HG03469 (cell line): ENCODE measurements around the gene GNAL.
"Not testable (repeated sequence)": the region's sequence is repeated elsewhere in the genome, so short reads cannot be mapped to it uniquely, and the experiment has no call there.

Experiments
- ATAC-seq: cut with Tn5 transposase; IDR thresholded peaks from one replicate; pipeline ENCODE4 v1.9.1; 2021; ENCODE audit warnings: mild to moderate bottlenecking, moderate library complexity, moderate number of reproducible peaks; ENCODE audit not compliant: unreplicated experiment

Gene GNAL

DNA sequence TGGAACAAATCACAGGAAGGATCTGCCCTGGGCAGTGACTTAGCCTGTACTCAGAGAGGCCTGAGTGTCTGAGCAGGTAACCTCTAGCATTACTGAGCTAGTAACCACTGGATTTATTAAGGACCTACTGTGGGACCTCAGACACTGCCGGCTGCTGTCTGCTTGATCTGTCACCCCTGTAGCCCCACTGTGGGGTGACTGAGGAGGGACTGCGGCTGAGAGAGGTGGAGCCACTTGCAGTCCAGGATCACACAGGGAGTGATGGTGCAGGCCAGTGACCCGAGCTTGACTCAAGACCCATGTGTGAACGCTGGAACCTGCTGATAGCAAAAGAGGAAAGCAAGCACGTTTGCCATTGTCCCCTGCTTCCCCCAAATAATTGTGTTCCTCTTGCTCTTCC lies 177.7 kb downstream of the GNAL start:
- ATAC-seq = no peak

DNA sequence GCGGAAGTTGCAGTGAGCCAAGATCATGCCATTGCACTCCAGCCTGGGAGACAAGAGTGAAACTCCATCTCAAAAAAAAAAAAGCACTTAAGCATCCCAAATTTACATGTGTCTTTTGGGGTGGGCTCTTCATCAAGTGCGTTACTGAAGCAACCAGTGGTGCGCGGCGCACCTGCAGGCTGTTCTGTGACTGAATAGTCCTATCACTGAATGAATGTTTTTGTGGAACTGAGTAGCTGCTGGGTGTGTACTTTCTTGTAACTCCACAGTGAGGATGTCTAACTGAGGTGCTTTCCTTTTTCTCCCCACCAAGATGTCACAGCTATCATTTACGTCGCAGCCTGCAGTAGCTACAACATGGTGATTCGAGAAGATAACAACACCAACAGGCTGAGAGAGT lies 179.2 kb downstream of the GNAL start:
- no peak for ATAC-seq

DNA sequence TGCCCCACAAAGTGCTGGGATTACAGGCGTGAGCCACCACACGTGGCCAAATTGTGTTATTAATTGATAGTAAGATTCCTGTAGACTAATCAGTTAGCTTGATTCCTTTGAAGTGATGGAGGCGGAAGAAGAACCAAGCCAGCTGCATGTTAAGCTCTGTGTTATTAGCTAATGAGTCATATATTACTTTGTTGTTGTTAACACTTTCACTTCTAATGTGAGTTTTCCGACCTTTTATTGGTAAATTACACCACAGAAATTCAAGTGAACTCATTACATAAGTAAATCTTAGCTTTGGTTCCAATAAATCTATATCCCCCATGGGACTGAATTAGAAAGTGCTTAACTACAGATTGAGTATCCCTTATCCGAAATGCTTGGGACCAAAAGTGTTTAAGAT lies 182.4 kb downstream of the GNAL start:
- ATAC-seq = no peak

DNA sequence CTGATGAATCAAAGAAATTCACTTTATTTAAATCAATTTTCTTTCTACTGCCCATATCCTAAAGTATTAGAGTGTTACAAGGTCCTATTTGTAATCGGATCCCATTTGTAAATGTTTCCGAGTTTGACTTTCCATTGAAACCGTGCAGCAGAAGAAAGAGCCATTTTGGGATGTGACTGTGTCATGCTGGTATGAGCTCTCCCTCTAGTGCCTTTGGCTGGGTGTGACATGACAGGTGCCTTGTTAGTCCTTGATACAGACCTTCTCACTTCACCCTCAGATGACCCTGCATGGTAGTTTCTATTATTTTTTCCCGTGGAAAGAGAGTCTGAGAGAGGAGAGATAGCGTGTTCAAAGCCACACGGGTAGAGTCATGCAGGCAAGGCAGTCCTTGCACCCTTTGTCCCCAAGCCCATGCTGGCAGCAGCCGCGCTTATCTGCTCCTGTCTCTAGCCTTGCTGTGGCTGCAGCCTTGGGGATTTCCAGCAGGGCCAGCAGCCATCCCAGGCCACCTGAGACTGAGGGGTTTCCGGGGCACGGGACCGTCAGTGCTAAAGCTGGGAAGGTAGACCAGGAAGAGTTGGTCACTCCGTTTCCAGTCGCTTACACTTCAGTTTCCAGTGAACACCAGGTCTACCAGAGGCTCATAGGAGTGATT lies 183.5 kb downstream of the GNAL start:
- ATAC-seq = no peak

DNA sequence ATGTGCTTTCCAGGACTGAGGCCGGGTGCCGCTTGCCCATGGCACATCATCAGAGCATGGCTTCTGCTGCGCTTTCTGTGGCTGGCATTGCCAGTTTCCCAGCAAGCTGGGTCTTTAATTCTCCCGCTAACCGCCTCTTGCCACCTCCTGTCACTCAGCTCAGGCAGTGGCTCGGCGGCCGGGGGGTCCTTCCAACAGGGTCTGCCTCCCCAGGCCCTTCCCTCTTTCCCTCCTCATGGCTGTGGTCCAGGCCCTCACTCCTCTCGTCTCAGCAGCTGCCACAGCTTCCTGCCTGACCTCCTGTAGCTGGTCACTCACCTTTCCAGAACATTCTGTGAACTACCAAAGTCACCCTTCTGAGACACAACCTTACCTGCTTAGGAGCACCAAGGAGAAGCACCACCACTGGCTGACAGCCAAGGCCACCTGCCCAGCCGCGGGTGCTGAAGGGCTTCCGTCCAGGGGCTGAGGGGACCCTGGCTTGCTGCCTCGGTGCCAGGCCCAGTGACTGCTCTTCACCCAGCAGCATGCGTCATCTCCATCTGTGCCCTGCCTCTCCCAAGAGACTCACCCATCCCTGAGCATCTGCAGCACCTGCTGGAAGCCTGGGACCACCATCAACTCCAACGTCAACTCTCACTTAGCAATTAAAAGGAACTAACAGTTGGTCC lies 184.7 kb downstream of the GNAL start:
- no peak for ATAC-seq

DNA sequence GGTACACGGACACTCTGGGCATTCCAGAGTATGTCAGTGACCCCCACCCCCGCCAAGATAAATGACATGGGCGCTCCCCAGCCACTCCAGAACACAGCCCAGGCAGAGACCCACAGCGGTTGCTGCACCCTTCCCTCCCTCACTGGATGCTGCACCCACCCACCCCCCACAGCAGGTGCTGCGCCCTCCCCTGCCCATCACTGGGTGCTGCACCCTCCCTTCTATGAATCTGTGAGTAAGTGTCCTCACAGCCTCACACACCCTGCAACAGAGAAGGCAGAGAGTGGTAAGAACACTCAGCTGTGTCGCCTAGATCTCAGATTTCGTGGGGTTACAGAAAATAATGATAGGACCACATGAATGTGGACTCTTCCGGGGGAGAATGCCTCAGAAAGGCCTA lies 185.6 kb downstream of the GNAL start:
- ATAC-seq = no peak

DNA sequence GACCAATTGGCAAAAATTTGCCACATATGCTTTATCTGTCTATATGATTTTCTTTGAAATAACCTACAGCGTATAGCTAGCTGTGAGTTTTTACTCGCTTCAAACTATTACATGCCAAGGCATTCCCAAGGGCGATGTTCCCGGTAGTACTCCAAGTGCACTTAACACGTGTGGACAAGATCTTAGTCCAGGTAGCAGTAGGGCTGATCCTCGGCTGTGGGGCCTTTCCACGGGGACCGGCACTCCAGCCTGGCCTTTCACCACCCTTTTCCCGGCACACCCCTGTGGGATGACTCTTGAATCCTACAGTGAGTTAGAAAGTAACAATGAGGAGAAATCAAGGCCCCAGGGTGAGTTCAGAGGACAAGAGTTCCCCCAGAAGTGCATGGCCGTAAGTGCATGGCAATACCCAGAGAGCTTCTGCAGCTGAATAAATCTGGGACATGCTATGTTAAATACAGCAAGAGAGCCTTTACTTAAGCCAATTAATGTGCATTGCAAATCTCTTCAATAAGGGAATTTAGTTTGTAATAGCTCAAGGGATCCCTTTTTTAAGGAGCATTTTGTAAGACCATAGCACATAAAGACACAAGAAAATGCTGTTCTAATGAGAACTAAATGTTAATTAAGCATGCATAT lies 188.6 kb downstream of the GNAL start:
- ATAC-seq = no peak

DNA sequence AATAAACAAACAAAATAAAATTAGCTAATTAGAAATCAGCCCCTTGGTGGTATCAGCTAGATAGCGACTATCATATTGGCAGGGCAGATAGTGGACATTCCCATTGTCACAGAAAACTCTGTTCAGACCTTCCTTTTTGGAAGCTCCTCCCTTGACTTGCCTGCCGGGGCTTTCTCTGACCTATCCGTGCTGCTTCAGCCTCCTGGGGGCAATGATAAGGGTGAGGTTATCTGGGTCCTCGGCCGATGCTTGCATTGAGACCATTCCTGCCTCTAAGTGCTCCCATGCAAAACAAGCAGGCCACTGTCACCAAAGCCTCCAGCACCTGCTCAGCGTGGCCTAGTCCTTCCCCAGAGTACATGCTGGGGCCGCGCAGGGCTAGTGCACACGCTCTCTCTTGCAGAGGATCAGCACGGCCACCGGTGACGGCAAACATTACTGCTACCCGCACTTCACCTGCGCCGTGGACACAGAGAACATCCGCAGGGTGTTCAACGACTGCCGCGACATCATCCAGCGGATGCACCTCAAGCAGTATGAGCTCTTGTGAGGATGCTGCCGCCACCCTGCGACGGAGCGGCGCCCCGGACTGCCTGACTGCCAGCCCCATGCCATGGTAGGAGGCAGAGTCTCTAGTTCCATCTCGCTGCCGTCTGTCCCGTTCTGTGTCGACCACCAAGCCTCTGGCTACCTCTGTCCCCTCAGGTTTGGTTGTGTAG lies 191.7 kb downstream of the GNAL start:
- ATAC-seq = no peak

DNA sequence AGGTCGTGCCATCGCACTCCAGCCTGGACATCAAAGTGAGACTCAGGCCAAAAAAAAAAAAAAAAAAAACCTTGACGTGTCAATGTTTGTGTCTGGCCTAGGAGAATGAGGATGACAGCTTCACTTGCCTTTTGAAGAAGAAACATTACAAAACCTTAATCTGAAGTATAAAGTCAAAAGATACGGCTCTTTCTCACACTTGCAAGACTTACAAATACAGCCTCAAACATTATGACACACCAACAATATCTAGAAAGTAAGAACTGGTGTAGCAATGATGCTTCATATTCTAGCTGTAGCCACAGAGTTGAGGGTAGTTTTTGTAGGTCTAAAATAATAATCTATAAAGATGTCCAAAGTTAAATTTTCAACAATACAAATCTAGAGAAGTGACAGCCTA lies 193.6 kb downstream of the GNAL start:
- ATAC-seq = no peak

DNA sequence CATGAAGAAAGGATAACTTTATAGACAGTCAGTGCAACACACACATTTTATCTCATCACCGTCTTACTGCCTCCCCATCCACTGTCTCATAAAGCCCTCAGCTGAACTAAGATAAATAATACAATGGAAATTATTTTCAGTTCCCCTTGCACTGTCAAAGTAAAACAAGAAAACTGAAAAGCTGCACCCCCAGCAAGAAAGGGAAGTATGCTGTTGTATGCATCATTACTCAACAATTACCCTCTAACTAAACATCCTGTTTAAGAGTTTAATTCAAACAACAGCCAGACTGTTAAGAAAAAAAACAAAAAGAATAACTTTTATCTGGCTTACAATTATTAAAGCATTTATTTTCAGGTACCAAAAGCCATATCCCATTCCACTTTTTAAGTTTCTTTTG lies 194.1 kb downstream of the GNAL start:
- peak; percentile 90 for ATAC-seq

DNA sequence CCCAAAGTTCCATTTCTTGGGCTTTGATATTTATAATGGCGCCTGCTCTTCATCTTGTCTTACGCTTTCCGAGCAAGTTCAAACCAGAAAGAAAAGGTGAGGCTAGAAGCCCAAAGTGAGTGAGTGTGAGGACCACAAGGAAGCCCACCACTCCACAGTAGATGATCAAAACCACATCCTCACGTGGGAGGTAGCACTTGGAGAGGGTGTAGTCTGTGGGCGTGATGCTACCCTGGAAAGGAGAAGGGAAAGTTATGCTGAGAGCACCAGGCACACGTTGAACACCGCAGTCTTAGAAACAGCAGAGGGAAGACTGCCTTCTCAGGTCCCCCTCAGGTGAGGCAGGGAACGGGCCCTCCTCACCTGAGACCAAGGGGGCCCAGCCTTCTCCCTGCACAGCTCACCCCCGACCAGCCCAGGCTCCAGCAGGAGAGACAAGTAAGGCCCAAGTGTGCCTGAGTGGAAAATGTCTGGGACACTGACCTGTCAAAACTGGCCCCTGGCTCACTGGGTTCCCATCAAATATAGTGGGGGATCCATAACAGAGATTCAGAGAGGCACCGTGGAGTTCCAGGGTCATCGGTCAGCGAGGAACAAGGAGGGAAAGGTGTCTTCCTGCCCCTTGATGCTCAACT lies 195.4 kb downstream of the GNAL start:
- ATAC-seq = no peak

DNA sequence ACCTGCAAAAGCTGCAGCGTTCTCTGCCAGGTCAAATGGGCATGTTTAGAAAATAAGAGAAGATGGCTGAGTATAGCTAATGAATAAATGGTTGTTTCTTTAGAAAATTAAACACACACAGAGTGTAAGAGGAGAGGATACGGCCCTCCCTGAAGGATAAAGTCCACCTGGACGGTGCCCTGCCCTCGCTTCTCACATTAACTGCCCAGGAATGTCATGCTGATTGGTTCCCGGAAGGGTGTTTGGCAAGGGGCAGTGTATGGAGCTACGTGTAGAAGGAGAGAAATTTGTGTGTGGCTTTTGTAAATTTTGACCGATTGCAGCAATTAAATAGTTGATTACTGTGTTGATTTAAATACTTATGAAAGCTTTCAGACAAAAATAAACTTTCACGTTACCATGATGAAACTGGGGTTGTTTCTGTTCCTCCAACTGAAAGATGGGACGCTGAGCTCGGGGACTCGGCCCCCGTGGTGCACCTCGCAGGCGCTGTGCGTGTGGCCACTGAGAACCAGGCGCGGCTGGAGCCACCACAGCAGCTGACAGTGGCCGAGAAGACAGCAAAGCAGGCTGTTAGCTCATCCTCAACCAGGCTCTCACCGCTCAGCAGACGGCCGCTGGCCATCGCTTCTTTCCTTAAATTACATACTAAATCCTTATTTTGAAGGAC lies 196.3 kb downstream of the GNAL start:
- no peak for ATAC-seq

DNA sequence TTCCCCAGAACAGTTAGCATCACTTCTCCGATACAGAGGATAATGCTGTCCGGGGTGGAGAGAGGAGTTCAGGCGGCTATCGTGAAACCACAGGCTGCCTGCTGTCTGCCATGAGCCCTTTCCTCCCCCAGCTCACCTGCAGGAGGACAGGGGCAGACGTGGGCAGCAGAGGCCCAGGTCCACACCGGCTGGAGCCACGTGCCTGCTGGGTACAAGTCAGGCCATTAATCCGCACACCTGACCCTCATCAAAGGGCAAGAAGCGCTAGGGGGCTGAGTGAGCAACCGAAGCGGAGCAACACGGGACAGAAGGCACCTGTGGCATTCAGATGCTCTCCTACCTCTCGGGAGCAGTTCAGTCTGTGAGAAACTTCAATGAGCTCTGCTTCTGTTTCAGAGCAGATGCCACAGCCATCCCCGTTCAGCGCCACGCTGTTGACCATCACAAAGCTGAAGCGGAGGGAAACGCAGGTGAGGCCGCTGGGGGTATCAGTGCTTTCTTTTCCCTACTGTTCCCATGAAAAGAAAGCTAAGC lies 197.6 kb downstream of the GNAL start:
- ATAC-seq = no peak

DNA sequence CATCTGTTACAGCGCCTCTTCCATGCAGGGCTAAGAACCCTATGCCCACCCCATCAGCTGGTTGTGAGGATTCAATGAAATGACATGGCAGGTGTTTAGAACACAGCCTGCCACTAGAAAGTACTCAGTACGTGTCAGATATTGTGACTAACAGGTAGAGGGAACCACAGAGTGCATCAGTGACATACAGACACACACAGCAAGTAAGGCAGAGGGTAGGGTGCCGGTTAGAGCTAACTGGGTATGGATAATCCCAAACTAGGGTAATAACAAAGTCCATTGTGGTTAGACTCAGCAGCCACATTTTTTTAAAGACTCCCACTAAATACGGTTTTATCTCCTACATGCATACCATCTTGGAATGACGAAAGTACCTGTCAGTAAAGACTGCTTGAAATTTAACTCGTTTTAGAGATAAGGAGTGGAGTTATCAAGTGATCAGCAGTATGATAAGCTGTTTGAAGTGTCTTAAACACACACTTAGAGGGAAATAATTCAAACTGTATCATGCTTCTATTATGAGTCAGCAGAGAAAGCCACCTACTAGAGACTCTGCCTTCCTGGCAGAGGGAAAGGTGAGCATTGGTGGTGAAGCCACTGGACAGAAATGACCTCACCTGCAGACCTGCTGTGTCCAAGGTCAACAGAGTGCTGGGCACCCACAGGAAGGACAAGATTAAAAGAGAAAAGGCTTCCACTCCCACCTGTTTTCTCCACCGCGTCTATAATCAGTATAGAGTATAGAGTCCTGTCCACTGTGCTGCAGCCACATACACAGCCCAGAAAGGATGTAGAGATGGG lies 198.5 kb downstream of the GNAL start:
- ATAC-seq = no peak

DNA sequence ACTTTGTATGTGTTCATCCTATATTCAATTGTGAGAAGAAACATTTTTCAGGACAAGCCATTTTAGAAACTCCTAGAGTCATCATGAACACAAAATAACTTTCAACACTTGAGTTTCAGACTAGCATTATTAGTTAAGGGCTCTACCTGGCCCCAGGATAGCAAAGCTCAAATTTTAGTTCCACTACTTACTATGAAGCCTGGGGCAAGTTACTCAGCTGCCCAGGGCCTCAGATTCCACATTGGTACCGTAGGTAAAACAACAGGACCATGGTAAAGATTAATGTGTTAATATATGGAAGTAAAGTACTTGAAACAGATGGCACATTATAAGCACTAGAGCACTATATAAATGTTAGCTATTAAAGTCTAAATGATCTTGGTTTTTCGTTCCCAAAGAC lies 199.7 kb downstream of the GNAL start:
- ATAC-seq = no peak

DNA sequence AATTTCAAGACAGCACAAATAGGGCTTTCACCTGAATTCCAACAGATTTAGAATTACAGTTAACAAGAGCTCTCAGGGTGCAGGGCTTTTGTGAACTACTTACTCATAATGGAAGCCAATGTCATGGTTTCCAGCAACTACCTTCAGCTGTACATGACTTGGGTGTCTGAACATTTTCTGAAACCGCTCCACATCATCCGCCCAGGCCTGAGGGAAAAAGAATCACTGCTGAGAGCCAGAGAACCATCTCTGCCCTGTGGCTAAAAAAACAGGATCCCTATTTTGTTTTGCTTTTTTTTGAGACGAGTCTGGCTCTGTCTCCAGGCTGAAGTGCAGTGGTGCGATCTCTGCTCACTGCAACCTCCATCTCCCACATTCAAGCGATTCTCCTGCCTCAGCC lies 200.2 kb downstream of the GNAL start:
- no peak for ATAC-seq

DNA sequence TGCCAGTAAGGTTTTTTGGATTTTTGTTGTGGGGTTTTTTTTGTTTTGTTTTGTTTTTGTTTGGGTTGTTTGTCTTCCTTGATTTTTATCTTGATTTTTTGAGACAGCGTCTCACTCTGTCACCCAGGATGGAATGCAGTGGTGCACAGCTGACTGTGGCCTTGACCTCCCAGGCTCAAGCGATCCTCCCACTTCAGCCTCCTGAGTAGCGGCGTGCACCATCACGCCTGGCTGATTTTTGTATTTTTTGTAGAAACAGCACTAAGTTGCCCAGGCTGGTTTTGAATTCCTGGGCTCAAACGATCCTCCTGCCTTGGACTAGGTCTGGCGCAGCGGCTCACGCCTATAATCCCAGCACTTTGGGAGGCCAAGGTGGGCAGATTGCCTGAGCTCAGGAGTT lies 202.7 kb downstream of the GNAL start:
- no peak for ATAC-seq

DNA sequence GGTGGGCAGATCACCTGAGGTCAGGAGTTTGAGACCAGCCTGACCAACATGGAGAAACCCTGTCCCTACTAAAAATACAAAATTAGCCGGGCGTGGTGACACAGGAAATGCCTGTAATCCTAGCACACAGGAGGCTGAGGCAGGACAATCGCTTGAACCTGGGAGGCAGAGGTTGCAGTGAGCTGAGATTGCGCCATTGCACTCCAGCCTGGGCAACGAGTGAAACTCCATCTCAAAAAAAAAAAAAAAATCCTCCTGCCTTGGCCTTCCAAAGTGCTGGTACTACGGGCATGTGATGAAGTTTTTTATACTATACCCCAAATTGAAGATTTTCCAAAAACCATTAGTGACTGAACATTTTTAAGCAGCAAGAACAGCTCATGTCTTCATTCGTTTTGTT lies 203.4 kb downstream of the GNAL start:
- ATAC-seq = not testable (repeated sequence)

DNA sequence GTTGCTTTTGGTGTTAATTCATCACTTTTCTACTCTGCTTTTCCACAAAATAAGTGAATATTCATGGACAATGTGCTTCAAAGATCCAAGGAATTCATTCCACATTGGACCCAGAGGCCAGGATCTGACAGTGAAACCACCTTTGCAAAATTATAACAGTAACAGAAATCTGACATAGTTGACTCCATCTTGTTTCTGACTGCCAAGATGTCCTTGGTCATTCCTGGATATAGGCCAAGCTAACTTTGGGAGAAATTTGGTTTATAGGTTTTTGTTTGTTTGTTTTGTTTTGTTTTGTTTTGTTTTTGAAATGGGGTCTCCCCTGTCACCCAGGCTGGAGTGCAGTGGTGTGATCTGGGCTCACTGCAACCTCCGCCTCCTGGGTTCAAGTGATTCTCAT lies 208.7 kb downstream of the GNAL start:
- ATAC-seq = no peak

DNA sequence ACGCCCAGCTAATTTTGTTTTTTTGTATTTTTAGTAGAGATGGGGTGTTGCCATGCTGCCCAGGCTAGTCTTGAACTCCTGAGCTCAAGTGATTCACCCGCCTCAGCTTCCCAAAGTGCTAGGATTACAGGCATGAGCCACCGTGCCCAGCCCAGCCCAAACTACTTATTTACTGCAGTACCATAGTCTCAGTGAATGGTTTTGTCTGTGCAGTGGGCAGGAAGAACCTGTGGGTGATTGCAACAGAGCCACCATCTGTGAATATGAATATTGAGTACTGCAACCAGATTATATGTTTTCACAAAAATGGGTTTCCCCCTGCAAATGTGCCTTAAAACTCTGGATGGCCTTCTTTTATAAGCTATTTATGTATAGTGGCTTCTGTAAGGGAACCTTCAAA lies 210.0 kb downstream of the GNAL start:
- no peak for ATAC-seq
